ENCODE measurements around the gene CHST1. TPM values are rescaled to one million over a fixed set of nuclear protein-coding genes. Genes with fewer than 3 reads are reported as not detected.

Gene CHST1
- total RNA-seq, 1 experiment from 2014 or later, result not detected

DNA sequence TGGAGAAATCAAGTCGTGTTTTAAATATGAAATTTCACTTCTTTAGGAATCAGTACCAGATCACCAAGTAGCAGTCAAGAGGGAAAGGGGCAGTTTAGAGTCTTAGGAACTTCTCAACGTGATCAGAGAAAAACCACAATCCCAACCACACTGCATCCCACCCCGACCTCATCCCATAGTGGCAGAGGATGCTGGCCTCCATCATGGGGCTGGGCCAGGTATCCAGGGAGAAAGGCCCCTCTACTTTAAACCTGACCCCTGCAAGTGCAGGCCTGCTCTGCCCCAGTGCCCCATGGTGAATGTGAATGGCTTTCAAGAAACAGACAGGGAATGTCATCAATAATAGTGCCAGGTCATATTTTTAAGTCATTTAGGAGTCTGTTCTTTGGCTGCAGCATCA is 12.1 kb downstream of the CHST1 start:
- DNase-seq (no peak), ATAC-seq (no peak)
- CTCF ChIA-PET, result no interaction called here
- no TSS peak for BruUV-seq (replicated peaks)
- H4K20me1 ChIP-seq (ENCODE audit: low read length), result no peaks in the 10 kb centered on the region
- H3K27ac ChIP-seq (ENCODE audit: low read length), result no peak overlapping the region
- H3K4me1 ChIP-seq (ENCODE audit: insufficient read depth, low read length), result no peaks in the 10 kb centered on the region
- H3K9me3 ChIP-seq (ENCODE audit: low read length), result no peaks in the 10 kb centered on the region
- no peaks in the 10 kb centered on the region for H3K36me3 ChIP-seq (ENCODE audit: low read depth, low read length)
- POLR2A ChIA-PET (ENCODE audit: unreplicated experiment), result no interaction called here
- no peaks in the 10 kb centered on the region for H3F3A ChIP-seq (ENCODE audit: low read length, unreplicated experiment)
- H3K4me3 ChIP-seq (ENCODE audit: low read length), result no peak overlapping the region
- no peak overlapping the region for H2AFZ ChIP-seq (ENCODE audit: low read length)
- H3K9me2 ChIP-seq (replicated peaks; ENCODE audit: low read length), result no peaks in the 10 kb centered on the region
- H3K9ac ChIP-seq (ENCODE audit: low read length), result no peak overlapping the region
- H3K27me3 ChIP-seq (ENCODE audit: low read length), result no peaks in the 10 kb centered on the region
- intact Hi-C loops (cut with micrococcal nuclease), result no loop called here
- H3K4me2 ChIP-seq (ENCODE audit: low read length), result no peak overlapping the region
- no peaks in the 10 kb centered on the region for H3K79me2 ChIP-seq (ENCODE audit: low read length)
- TF ChIP-seq CTCF (conservative IDR thresholded peaks at IDR 0.05; ENCODE audit: low read depth, low read length) (no peak), EZH2 (IDR thresholded peaks at IDR 0.05; ENCODE audit: low read length, unreplicated experiment) (no peak), EZH2phosphoT487 (IDR thresholded peaks at IDR 0.05; ENCODE audit: borderline replicate concordance, low read length) (no peak)

DNA sequence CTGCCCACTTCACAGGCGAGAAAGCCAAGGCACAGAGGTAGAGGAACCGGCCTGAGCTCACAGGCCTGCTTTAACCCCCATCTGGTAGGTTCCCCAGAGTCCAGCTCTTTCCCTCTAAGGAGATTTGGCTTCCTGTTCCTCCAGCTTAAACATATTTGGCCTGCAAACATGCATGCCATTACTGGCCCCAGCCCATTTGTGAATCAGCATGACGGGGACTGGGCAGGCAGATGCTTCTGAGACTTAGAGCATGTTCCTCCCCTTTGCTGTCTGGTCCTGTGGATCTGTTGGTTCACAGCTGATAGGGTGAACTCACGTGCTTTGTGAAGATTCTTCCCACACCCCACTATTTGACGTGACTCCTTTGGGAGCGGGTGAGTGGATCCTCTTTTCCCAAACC is 12.6 kb downstream of the CHST1 start:
- peak; percentile 9 for DNase-seq
- no peaks in the 10 kb centered on the region for H3K36me3 ChIP-seq (ENCODE audit: low read depth, low read length)

More for the DNA sequence above, 12.6 kb downstream of the CHST1 start:
- Histone ChIP-seq H2AFZ (ENCODE audit: low read length) (no peak overlapping the region), H4K20me1 (ENCODE audit: low read length) (no peaks in the 10 kb centered on the region), H3K9ac (ENCODE audit: low read length) (no peak overlapping the region), H3K27ac (ENCODE audit: low read length) (no peak overlapping the region), H3K4me2 (ENCODE audit: low read length) (no peak overlapping the region), H3K9me2 (replicated peaks; ENCODE audit: low read length) (no peaks in the 10 kb centered on the region), H3K4me3 (ENCODE audit: low read length) (no peak overlapping the region), H3K9me3 (ENCODE audit: low read length) (no peaks in the 10 kb centered on the region), H3K4me1 (ENCODE audit: insufficient read depth, low read length) (no peaks in the 10 kb centered on the region), H3K27me3 (ENCODE audit: low read length) (no peaks in the 10 kb centered on the region), H3F3A (ENCODE audit: low read length, unreplicated experiment) (no peaks in the 10 kb centered on the region), H3K79me2 (ENCODE audit: low read length) (no peaks in the 10 kb centered on the region)
- CTCF ChIA-PET, result no interaction called here
- no peak for ATAC-seq
- POLR2A ChIA-PET (ENCODE audit: unreplicated experiment), result no interaction called here
- no peak for TF ChIP-seq EZH2phosphoT487 (IDR thresholded peaks at IDR 0.05; ENCODE audit: borderline replicate concordance, low read length)
- no peak for TF ChIP-seq CTCF (conservative IDR thresholded peaks at IDR 0.05; ENCODE audit: low read depth, low read length)
- no peak for TF ChIP-seq EZH2 (IDR thresholded peaks at IDR 0.05; ENCODE audit: low read length, unreplicated experiment)
- intact Hi-C loops (cut with micrococcal nuclease), result no loop called here
- BruUV-seq (replicated peaks), result no TSS peak

Data from PC-3 (cell line).